HG03025 (cell line): ENCODE data around the gene RUFY2.

ENCODE experiments used
- ATAC-seq: cut with Tn5 transposase; IDR thresholded peaks from one replicate; pipeline ENCODE4 v1.9.1; 2021; ENCODE audit warnings: mild to moderate bottlenecking, moderate library complexity; ENCODE audit not compliant: unreplicated experiment, low FRiP score

Gene RUFY2

GRCh38 chr10:68364101-68364886 lies 42.8 kb downstream of the RUFY2 start:
- ATAC-seq = no peak

GRCh38 chr10:68362590-68362989 lies 44.5 kb downstream of the RUFY2 start:
- no peak for ATAC-seq

GRCh38 chr10:68359189-68359588 lies 47.9 kb downstream of the RUFY2 start:
- no peak for ATAC-seq

GRCh38 chr10:68353537-68353936 lies 53.5 kb downstream of the RUFY2 start:
- ATAC-seq = no peak

GRCh38 chr10:68348265-68348741 lies 58.8 kb downstream of the RUFY2 start:
- ATAC-seq = no peak

- ATAC-seq = no peak
These were observed 60.3 kb downstream of the RUFY2 start for GRCh38 chr10:68346774-68347173.

- ATAC-seq = no peak
These were observed 61.5 kb downstream of the RUFY2 start for GRCh38 chr10:68345621-68346020.

GRCh38 chr10:68342909-68343516 lies 64.1 kb downstream of the RUFY2 start:
- no peak for ATAC-seq

GRCh38 chr10:68340358-68341080 lies 66.6 kb downstream of the RUFY2 start:
- ATAC-seq = no peak

GRCh38 chr10:68336754-68337351 lies 70.2 kb downstream of the RUFY2 start:
- ATAC-seq = no peak

- ATAC-seq = no peak
These were observed 72.2 kb downstream of the RUFY2 start for GRCh38 chr10:68334672-68335467.

- ATAC-seq = no peak
These were observed 73.3 kb downstream of the RUFY2 start for GRCh38 chr10:68333440-68334431.

- ATAC-seq = no peak
These were observed 74.0 kb downstream of the RUFY2 start for GRCh38 chr10:68333058-68333395.

GRCh38 chr10:68332259-68333057 lies 74.6 kb downstream of the RUFY2 start, which contains the start of gene PBLD:
PBLD (minus strand) TSS chr10:68332928; CDS start chr10:68306844, 26,084 bp downstream.
- ATAC-seq = peak; percentile 24

- peak; percentile 76 for ATAC-seq
These were observed 75.4 kb downstream of the RUFY2 start, which contains the start of gene HNRNPH3 for GRCh38 chr10:68331455-68332258. HNRNPH3 (plus strand) TSS chr10:68332064; CDS start chr10:68337222, 5,158 bp downstream.

GRCh38 chr10:68330852-68331454 lies 76.1 kb downstream of the RUFY2 start:
- ATAC-seq = no peak

GRCh38 chr10:68329506-68329861 lies 77.6 kb downstream of the RUFY2 start:
- no peak for ATAC-seq
